GM23338 (cell line): Measurements from ENCODE around the gene OLIG1. TPM values are rescaled to one million over a fixed set of nuclear protein-coding genes. Genes with fewer than 3 reads are reported as not detected.

ENCODE experiments used
- ATAC-seq: fragments of 200-7000 bp; cut with Tn5 transposase; 3 replicates; pipeline ENCODE4 v1.9.1; 2020
- DNase-seq: peaks from one replicate; pipeline ENCODE4 v3.0.0-alpha.2; 2015; ENCODE audit warnings: low spot score
- H2AFZ ChIP-seq: fragments of 200-600 bp; sonication (generic); 2 replicates; pipeline ENCODE4 v1.8.0; 2016; ENCODE audit warnings: antibody characterized with exemption, mild to moderate bottlenecking, moderate library complexity
- H3F3A ChIP-seq: fragments of 200-600 bp; sonication (generic); replicated peaks from 2 replicates; pipeline ENCODE4 v1.8.0; 2017; ENCODE audit warnings: antibody characterized with exemption, mixed run types, low read depth
- H3K27ac ChIP-seq: fragments of 200-600 bp; sonication (generic); 2 replicates; pipeline ENCODE4 v1.6.1; 2016; ENCODE audit warnings: low read depth
- H3K27me3 ChIP-seq: fragments of 200-600 bp; sonication (generic); 2 replicates; pipeline ENCODE4 v1.8.0; 2016; ENCODE audit warnings: mild to moderate bottlenecking, mixed run types, moderate library complexity; ENCODE audit not compliant: insufficient read depth
- H3K36me3 ChIP-seq: fragments of 200-600 bp; sonication (generic); 2 replicates; pipeline ENCODE4 v1.8.0; 2016; ENCODE audit warnings: mild to moderate bottlenecking; ENCODE audit not compliant: insufficient read depth
- H3K4me1 ChIP-seq: fragments of 200-600 bp; sonication (generic); 2 replicates; pipeline ENCODE4 v1.8.0; 2016; ENCODE audit warnings: mild to moderate bottlenecking, moderate library complexity; ENCODE audit not compliant: insufficient read depth
- H3K4me2 ChIP-seq: fragments of 200-600 bp; sonication (generic); 2 replicates; pipeline ENCODE4 v1.7.1; 2017; ENCODE audit warnings: mixed run types
- H3K4me3 ChIP-seq: fragments of 200-600 bp; sonication (generic); 2 replicates; pipeline ENCODE4 v1.6.1; 2016; ENCODE audit warnings: mixed run types
- H3K79me2 ChIP-seq: fragments of 200-600 bp; sonication (generic); replicated peaks from 2 replicates; pipeline ENCODE4 v1.8.0; 2017; ENCODE audit warnings: mild to moderate bottlenecking; ENCODE audit not compliant: insufficient read depth
- H3K9me2 ChIP-seq: fragments of 200-600 bp; sonication (generic); 2 replicates; pipeline ENCODE4 v1.8.0; 2017; ENCODE audit not compliant: insufficient read depth
- H4K20me1 ChIP-seq: fragments of 200-600 bp; sonication (generic); replicated peaks from 2 replicates; pipeline ENCODE4 v1.8.0; 2017; ENCODE audit warnings: mild to moderate bottlenecking; ENCODE audit not compliant: insufficient read depth
- H3K27ac Mint-ChIP-seq: 2 replicates; pipeline ENCODE4 v1.8.0; 2020; ENCODE audit warnings: inconsistent platforms, mild to moderate bottlenecking, moderate library complexity, mixed read lengths
- H3K27me3 Mint-ChIP-seq: 3 replicates; pipeline ENCODE4 v1.8.0; 2022; ENCODE audit warnings: low read depth, mild to moderate bottlenecking, moderate library complexity, mixed read lengths, inconsistent platforms; ENCODE audit not compliant: insufficient read depth, poor library complexity
- H3K36me3 Mint-ChIP-seq: 3 replicates; pipeline ENCODE4 v1.8.0; 2021; ENCODE audit warnings: low read depth, mild to moderate bottlenecking, inconsistent platforms, moderate library complexity, mixed read lengths
- H3K4me1 Mint-ChIP-seq: 3 replicates; pipeline ENCODE4 v1.8.0; 2020; ENCODE audit warnings: mild to moderate bottlenecking, inconsistent platforms, mixed read lengths
- H3K4me3 Mint-ChIP-seq: 3 replicates; pipeline ENCODE4 v1.8.0; 2021; ENCODE audit warnings: moderate library complexity, mild to moderate bottlenecking, inconsistent platforms, mixed read lengths
- H3K9me3 Mint-ChIP-seq: 3 replicates; pipeline ENCODE4 v1.8.0; 2020; ENCODE audit warnings: moderate library complexity, mild to moderate bottlenecking, inconsistent platforms, mixed read lengths
- CREB1 ChIP-seq: fragments of 250-450 bp; sonication (Bioruptor Pico); IDR thresholded peaks from 2 replicates; pipeline ENCODE4 v1.5.0; 2020; ENCODE audit warnings: low read depth, mild to moderate bottlenecking, moderate library complexity
- EZH2 ChIP-seq: fragments of 200-600 bp; sonication (generic); IDR thresholded peaks from one replicate; pipeline ENCODE4 v1.8.0; 2017; ENCODE audit warnings: antibody characterized with exemption, mild to moderate bottlenecking, low read depth; ENCODE audit not compliant: unreplicated experiment
- EZH2phosphoT487 ChIP-seq: fragments of 200-600 bp; sonication (generic); IDR thresholded peaks from one replicate; pipeline ENCODE4 v1.8.1; 2018; ENCODE audit warnings: antibody characterized with exemption; ENCODE audit not compliant: unreplicated experiment
- ZNF331 ChIP-seq: fragments of 250-450 bp; sonication (Bioruptor Pico); IDR thresholded peaks from 2 replicates; pipeline ENCODE4 v1.5.0; 2020; ENCODE audit warnings: low read depth, mild to moderate bottlenecking, moderate library complexity
- polyA plus RNA-seq: library from polyadenylated mRNA; unstranded; fragments of >200 nt; fragmentation: Nextera tagmentation; extraction: Ambion mirVana; gene quantifications from 2 replicates; pipeline ENCODE4 v1.2.1, GENCODE V29; 2016
- total RNA-seq: library from RNA; depleted of rRNA; stranded (reverse); fragments of >200 nt; shearing (Covaris generic); gene quantifications from 2 replicates; pipeline ENCODE4 v1.2.3, GENCODE V29; 2014

Gene OLIG1
- total and polyA plus RNA-seq, 2 experiments from 2014 or later, result 0.14 to 0.81 TPM

DNA sequence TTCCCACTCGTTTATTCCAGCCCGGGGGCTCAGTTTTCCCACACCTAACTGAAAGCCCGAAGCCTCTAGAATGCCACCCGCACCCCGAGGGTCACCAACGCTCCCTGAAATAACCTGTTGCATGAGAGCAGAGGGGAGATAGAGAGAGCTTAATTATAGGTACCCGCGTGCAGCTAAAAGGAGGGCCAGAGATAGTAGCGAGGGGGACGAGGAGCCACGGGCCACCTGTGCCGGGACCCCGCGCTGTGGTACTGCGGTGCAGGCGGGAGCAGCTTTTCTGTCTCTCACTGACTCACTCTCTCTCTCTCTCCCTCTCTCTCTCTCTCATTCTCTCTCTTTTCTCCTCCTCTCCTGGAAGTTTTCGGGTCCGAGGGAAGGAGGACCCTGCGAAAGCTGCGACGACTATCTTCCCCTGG lies 43.5 kb upstream of the OLIG1 start:
- peak overlapping the region; percentile 91 for H2AFZ ChIP-seq
- DNase-seq, result no peak
- H3K4me3 Mint-ChIP-seq, result peak overlapping the region; percentile 80

DNA sequence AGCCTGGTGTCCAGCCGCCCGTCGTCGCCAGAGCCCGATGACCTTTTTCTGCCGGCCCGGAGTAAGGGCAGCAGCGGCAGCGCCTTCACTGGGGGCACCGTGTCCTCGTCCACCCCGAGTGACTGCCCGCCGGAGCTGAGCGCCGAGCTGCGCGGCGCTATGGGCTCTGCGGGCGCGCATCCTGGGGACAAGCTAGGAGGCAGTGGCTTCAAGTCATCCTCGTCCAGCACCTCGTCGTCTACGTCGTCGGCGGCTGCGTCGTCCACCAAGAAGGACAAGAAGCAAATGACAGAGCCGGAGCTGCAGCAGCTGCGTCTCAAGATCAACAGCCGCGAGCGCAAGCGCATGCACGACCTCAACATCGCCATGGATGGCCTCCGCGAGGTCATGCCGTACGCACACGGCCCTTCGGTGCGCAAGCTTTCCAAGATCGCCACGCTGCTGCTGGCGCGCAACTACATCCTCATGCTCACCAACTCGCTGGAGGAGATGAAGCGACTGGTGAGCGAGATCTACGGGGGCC lies 43.0 kb upstream of the OLIG1 start:
- Histone ChIP-seq H3K4me1 (peaks cover 58% of the 10 kb centered on the region), H3F3A (0 out of 2 replicates have a peak, but pooled peaks cover 3% of the 10 kb centered on the region), H3K79me2 (no peaks in the 10 kb centered on the region), H3K4me2 (peak overlapping the region; percentile 88), H3K27me3 (peaks cover 98% of the 10 kb centered on the region), H4K20me1 (peaks cover 17% of the 10 kb centered on the region), H3K4me3 (peak overlapping the region; percentile 64), H3K27ac (no peak overlapping the region), H3K9me2 (no peaks in the 10 kb centered on the region), H2AFZ (peak overlapping the region; percentile 91), H3K36me3 (no peaks in the 10 kb centered on the region)
- no peak overlapping the region for H3K27ac Mint-ChIP-seq
- peak; percentile 24 for TF ChIP-seq EZH2phosphoT487
- TF ChIP-seq EZH2, result peak; percentile 95
- TF ChIP-seq ZNF331 (CRISPR knock-in tag), result no peak
- peak overlapping the region; percentile 80 for H3K4me3 Mint-ChIP-seq
- peaks cover 3% of the 10 kb centered on the region; the same call in 2 of the 3 replicates for H3K9me3 Mint-ChIP-seq
- H3K36me3 Mint-ChIP-seq, result no peaks in the 10 kb centered on the region; the same call in 1 of the 3 replicates
- H3K27me3 Mint-ChIP-seq, result peaks cover 93% of the 10 kb centered on the region
- ATAC-seq, result no peak
- peaks cover 34% of the 10 kb centered on the region for H3K4me1 Mint-ChIP-seq
- DNase-seq, result peak; percentile 66

More for the DNA sequence above, 43.5 kb upstream of the OLIG1 start:
- Histone ChIP-seq H3K9me2 (no peaks in the 10 kb centered on the region), H3K36me3 (no peaks in the 10 kb centered on the region), H3K4me1 (peaks cover 58% of the 10 kb centered on the region), H3K4me3 (peak overlapping the region; percentile 64), H4K20me1 (peaks cover 13% of the 10 kb centered on the region), H3F3A (0 out of 2 replicates have a peak, but pooled peaks cover 5% of the 10 kb centered on the region), H3K27ac (no peak overlapping the region), H3K79me2 (no peaks in the 10 kb centered on the region), H3K27me3 (peaks cover 98% of the 10 kb centered on the region), H3K4me2 (peak overlapping the region; percentile 88)
- Mint-ChIP-seq H3K27me3 (peaks cover 93% of the 10 kb centered on the region), H3K9me3 (peaks cover 3% of the 10 kb centered on the region; the same call in 2 of the 3 replicates), H3K4me1 (peaks cover 34% of the 10 kb centered on the region), H3K36me3 (no peaks in the 10 kb centered on the region; the same call in 1 of the 3 replicates), H3K27ac (no peak overlapping the region)
- no peak; the same call in 2 of the 3 replicates for ATAC-seq
- peak; percentile 68 for TF ChIP-seq EZH2
- TF ChIP-seq EZH2phosphoT487, result no peak

DNA sequence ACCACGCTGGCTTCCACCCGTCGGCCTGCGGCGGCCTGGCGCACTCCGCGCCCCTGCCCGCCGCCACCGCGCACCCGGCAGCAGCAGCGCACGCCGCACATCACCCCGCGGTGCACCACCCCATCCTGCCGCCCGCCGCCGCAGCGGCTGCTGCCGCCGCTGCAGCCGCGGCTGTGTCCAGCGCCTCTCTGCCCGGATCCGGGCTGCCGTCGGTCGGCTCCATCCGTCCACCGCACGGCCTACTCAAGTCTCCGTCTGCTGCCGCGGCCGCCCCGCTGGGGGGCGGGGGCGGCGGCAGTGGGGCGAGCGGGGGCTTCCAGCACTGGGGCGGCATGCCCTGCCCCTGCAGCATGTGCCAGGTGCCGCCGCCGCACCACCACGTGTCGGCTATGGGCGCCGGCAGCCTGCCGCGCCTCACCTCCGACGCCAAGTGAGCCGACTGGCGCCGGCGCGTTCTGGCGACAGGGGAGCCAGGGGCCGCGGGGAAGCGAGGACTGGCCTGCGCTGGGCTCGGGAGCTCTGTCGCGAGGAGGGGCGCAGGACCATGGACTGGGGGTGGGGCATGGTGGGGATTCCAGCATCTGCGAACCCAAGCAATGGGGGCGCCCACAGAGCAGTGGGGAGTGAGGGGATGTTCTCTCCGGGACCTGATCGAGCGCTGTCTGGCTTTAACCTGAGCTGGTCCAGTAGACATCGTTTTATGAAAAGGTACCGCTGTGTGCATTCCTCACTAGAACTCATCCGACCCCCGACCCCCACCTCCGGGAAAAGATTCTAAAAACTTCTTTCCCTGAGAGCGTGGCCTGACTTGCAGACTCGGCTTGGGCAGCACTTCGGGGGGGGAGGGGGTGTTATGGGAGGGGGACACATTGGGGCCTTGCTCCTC lies 42.3 kb upstream of the OLIG1 start:
- Histone ChIP-seq H3K27me3 (peaks cover 98% of the 10 kb centered on the region), H3F3A (no peaks in the 10 kb centered on the region), H4K20me1 (peaks cover 24% of the 10 kb centered on the region), H3K4me3 (peak overlapping the region; percentile 64), H2AFZ (peak overlapping the region; percentile 91; the same call in 1 of the 2 replicates), H3K79me2 (no peaks in the 10 kb centered on the region), H3K36me3 (no peaks in the 10 kb centered on the region), H3K4me2 (peak overlapping the region; percentile 88), H3K9me2 (no peaks in the 10 kb centered on the region), H3K4me1 (peaks cover 53% of the 10 kb centered on the region), H3K27ac (no peak overlapping the region)
- Mint-ChIP-seq H3K9me3 (peaks cover 3% of the 10 kb centered on the region; the same call in 2 of the 3 replicates), H3K27me3 (peaks cover 93% of the 10 kb centered on the region), H3K27ac (no peak overlapping the region), H3K36me3 (no peaks in the 10 kb centered on the region; the same call in 1 of the 3 replicates), H3K4me3 (0 out of 3 replicates have a peak overlapping the region, but pooled peaks have one; percentile 38), H3K4me1 (peaks cover 35% of the 10 kb centered on the region)
- peak; percentile 47 for TF ChIP-seq EZH2
- no peak for TF ChIP-seq CREB1 (CRISPR knock-in tag)
- DNase-seq, result peak; percentile 65
- no peak for ATAC-seq
